Endothelial cell of umbilical vein (primary cell): ENCODE results near the gene MIS18BP1. TPM values are rescaled to one million over a fixed set of nuclear protein-coding genes. Genes with fewer than 3 reads are reported as not detected.

ENCODE experiments used
- BruUV-seq: library from RNA; stranded (reverse); fragments of 400-500 nt; replicated peaks from 2 replicates; lab custom pipeline; 2021; lab: Mats Ljungman, UMichigan
- CTCF ChIA-PET: fragments of 300-600, 350-600 bp; sonication (Branson Sonifier 250); formaldehyde crosslinking; loops from one replicate; lab custom pipeline; 2021; ENCODE audit warnings: antibody characterized with exemption, inconsistent platforms; lab: Charles Lee
- POLR2A ChIA-PET: fragments of 300-600, 350-600 bp; sonication (Branson Sonifier 250); formaldehyde crosslinking; loops from one replicate; lab custom pipeline; 2021; ENCODE audit warnings: antibody characterized with exemption, inconsistent platforms; lab: Charles Lee
- DNase-seq: peaks from one replicate; pipeline ENCODE4 v3.0.0-alpha.2; 2011; ENCODE audit warnings: low read depth, low spot score
- FAIRE-seq: peaks from 2 replicates; lab custom pipeline; 2011; peaks lifted over from hg19 to GRCh38; lab: Jason Lieb, UNC
- H2AFZ ChIP-seq: 2 replicates; pipeline ENCODE4 v1.6.0; 2012; ENCODE audit warnings: low read depth, low read length, control low read depth, inconsistent platforms
- H3K27ac ChIP-seq: 2 replicates; pipeline ENCODE4 v1.5.1; 2011; ENCODE audit warnings: low read depth, mild to moderate bottlenecking, control low read depth, low read length, moderate library complexity; ENCODE audit not compliant: insufficient read depth
- H3K27me3 ChIP-seq, 2 experiments: 2 replicates each; pipeline versions ENCODE4 v1.6.0 to v1.6.1; 2011; ENCODE audit warnings: low read length in 2 of 2, mixed read lengths in 1 of 2; ENCODE audit not compliant: control insufficient read depth in 2 of 2, insufficient read depth in 2 of 2
- H3K36me3 ChIP-seq, 2 experiments: 2 replicates in 1 of 2; 3 replicates in 1 of 2; pipeline ENCODE4 v1.5.1; 2011; ENCODE audit warnings: low read length in 2 of 2, mild to moderate bottlenecking in 1 of 2, moderate library complexity in 1 of 2; ENCODE audit not compliant: control insufficient read depth in 2 of 2, insufficient read depth in 2 of 2; ENCODE audit errors: extremely low read depth in 1 of 2
- H3K4me1 ChIP-seq: 3 replicates; pipeline ENCODE4 v1.5.1; 2011; ENCODE audit warnings: mild to moderate bottlenecking, low read length; ENCODE audit not compliant: control insufficient read depth, insufficient read depth; ENCODE audit errors: extremely low read depth
- H3K4me2 ChIP-seq: 2 replicates; pipeline ENCODE4 v1.6.1; 2011; ENCODE audit warnings: low read length, control low read depth, mixed read lengths; ENCODE audit not compliant: insufficient read depth
- H3K4me3 ChIP-seq, 3 experiments: fragments of 200-600 bp in 1 of 3; sonication (generic), shearing (Covaris generic) in 1 of 3; replicated peaks in 1 of 3; 2 replicates each; pipeline ENCODE4 v1.5.1; 2011 to 2016; ENCODE audit warnings: control low read depth in 3 of 3, low read length in 3 of 3, mild to moderate bottlenecking in 2 of 3, inconsistent platforms in 1 of 3, low read depth in 1 of 3, moderate library complexity in 1 of 3; ENCODE audit not compliant: insufficient read depth in 1 of 3
- H3K79me2 ChIP-seq: 2 replicates; pipeline ENCODE4 v1.6.0; 2012; ENCODE audit warnings: low read length, inconsistent platforms; ENCODE audit not compliant: control insufficient read depth, insufficient read depth
- H3K9ac ChIP-seq: replicated peaks from 2 replicates; pipeline ENCODE3; 2011; ENCODE audit warnings: low read length, control low read depth; ENCODE audit not compliant: insufficient read depth; ENCODE audit errors: extremely low read depth
- H3K9me1 ChIP-seq: replicated peaks from 3 replicates; pipeline ENCODE4 v1.6.0; 2011; ENCODE audit warnings: mild to moderate bottlenecking, low read length; ENCODE audit not compliant: control insufficient read depth, insufficient read depth; ENCODE audit errors: extremely low read depth
- H3K9me3 ChIP-seq: replicated peaks from 2 replicates; pipeline ENCODE4 v1.5.1; 2012; ENCODE audit warnings: low read length, inconsistent platforms; ENCODE audit not compliant: control insufficient read depth, insufficient read depth
- H4K20me1 ChIP-seq: replicated peaks from 2 replicates; pipeline ENCODE3; 2011; ENCODE audit warnings: mild to moderate bottlenecking, low read length; ENCODE audit not compliant: control insufficient read depth, insufficient read depth; ENCODE audit errors: extremely low read depth
- CTCF ChIP-seq, 2 donors: IDR thresholded peaks; 1 replicate in 1 of 2; 2 replicates in 1 of 2; pipeline ENCODE4 v1.5.1; 2011; ENCODE audit warnings: low read length in 2 of 2, mild to moderate bottlenecking in 2 of 2, moderate library complexity in 2 of 2, control low read depth in 1 of 2, inconsistent platforms in 1 of 2, low read depth in 1 of 2; ENCODE audit not compliant: insufficient read depth in 1 of 2; ENCODE audit errors: extremely low read depth in 1 of 2
- EZH2 ChIP-seq: IDR thresholded peaks from 2 replicates; pipeline ENCODE4 v1.6.1; 2012; ENCODE audit warnings: borderline replicate concordance, low read depth, mild to moderate bottlenecking, moderate library complexity, low read length, inconsistent platforms; ENCODE audit not compliant: severe bottlenecking
- FOS ChIP-seq: IDR thresholded peaks from 2 replicates; pipeline ENCODE4 v1.6.1; 2011; ENCODE audit warnings: mild to moderate bottlenecking, low read length, moderate library complexity, borderline replicate concordance; ENCODE audit not compliant: insufficient read depth
- GATA2 ChIP-seq: IDR thresholded peaks from 2 replicates; pipeline ENCODE4 v1.7.0; 2011; ENCODE audit warnings: low read depth, mild to moderate bottlenecking, moderate library complexity, mixed read lengths, low read length; ENCODE audit not compliant: insufficient read length, insufficient read depth
- JUN ChIP-seq: IDR thresholded peaks from 2 replicates; pipeline ENCODE4 v1.6.1; 2011; ENCODE audit warnings: borderline replicate concordance, low read depth; ENCODE audit not compliant: insufficient read length, insufficient read depth
- MAX ChIP-seq: IDR thresholded peaks from 2 replicates; pipeline ENCODE4 v1.6.1; 2011; ENCODE audit not compliant: insufficient read depth, insufficient read length
- MYC ChIP-seq: IDR thresholded peaks from one replicate; pipeline ENCODE4 v1.6.1; 2011; ENCODE audit warnings: mild to moderate bottlenecking, low read depth, low read length
- POLR2A ChIP-seq: IDR thresholded peaks from 2 replicates; pipeline ENCODE4 v1.6.1; 2012; ENCODE audit warnings: low read depth, mild to moderate bottlenecking, control low read depth, low read length
- POLR2AphosphoS5 ChIP-seq: IDR thresholded peaks from 2 replicates; pipeline ENCODE4 v1.6.1; 2012; ENCODE audit warnings: low read depth, mild to moderate bottlenecking, control low read depth, low read length, moderate library complexity; ENCODE audit not compliant: insufficient read depth
- dilution Hi-C: fragments of 300-500 bp; cut with MboI; formaldehyde crosslinking; loops from one replicate; pipeline ENCODE4 v1.15.0; 2019; ENCODE audit warnings: low sequenced_read_pairs; ENCODE audit not compliant: extremely low pct_ligation_motif_present
- intact Hi-C: fragments of 100-400 bp; cut with micrococcal nuclease; formaldehyde crosslinking; loops from one replicate; pipeline ENCODE4 v1.10.0; 2022
- polyA plus RNA-seq, 4 experiments: library from polyadenylated mRNA; depleted of rRNA in 3 of 4; stranded (reverse) in 3 of 4; unstranded in 1 of 4; fragments of >200 nt; gene quantifications; 2 replicates each; pipeline versions ENCODE4 v1.2.1 to v1.2.3, GENCODE V29; 2011 to 2012; ENCODE audit warnings: missing spikeins in 1 of 4
- total RNA-seq: library from RNA; stranded (reverse); gene quantifications from 2 replicates; pipeline ENCODE4 v1.2.3, GENCODE V29; 2021

The MIS18BP1 gene
- total and polyA plus RNA-seq, 2 donors (not counting 3 experiments of a cell fraction or from before 2014, with no cell fraction given): 8.9 to 43.3 TPM

- Histone ChIP-seq H3K4me3 (peak overlapping the region in 1 of 3 experiments; percentile 48), H4K20me1 (no peaks in the 10 kb centered on the region), H3K27me3 (no peaks in the 10 kb centered on the region), H3K9me3 (no peaks in the 10 kb centered on the region), H3K9ac (peak overlapping the region; percentile 71), H2AFZ (no peak overlapping the region), H3K9me1 (no peaks in the 10 kb centered on the region), H3K79me2 (no peaks in the 10 kb centered on the region), H3K36me3 (no peaks in the 10 kb centered on the region), H3K4me2 (peak overlapping the region; percentile 94), H3K4me1 (peaks cover 23% of the 10 kb centered on the region), H3K27ac (peak overlapping the region; percentile 77)
- DNase-seq: peak; percentile 22
- TF ChIP-seq MYC: no peak
- no peak for TF ChIP-seq POLR2AphosphoS5
- TF ChIP-seq POLR2A: no peak
- TF ChIP-seq JUN: no peak
- no peak for TF ChIP-seq EZH2
- no peak for TF ChIP-seq MAX
- no peak for TF ChIP-seq CTCF (IDR thresholded peaks at IDR 0.05; ENCODE audit: extremely low read depth in 1 of 2, insufficient read depth in 1 of 2, low read depth in 1 of 2, low read length in 2 of 2)
- no peak for TF ChIP-seq GATA2
- no peak for TF ChIP-seq FOS
- intact Hi-C loops (loop anchor here (1.0 to 5.0 kb wide), 2 partner anchors 48 to 70 kb away; partner anchors contain the start of genes FKBP3 and MIS18BP1), dilution Hi-C loops (no loop called here)
- POLR2A ChIA-PET: interaction anchor here (0.5 kb wide), 1 partner anchor 53 kb away, joined by 3 read pairs; no protein-coding TSS in a partner anchor
- FAIRE-seq: no peak
- CTCF ChIA-PET: interaction anchor here (1.0 to 1.3 kb wide), 2 partner anchors 51 to 268 kb away, joined by 3 to 4 read pairs; no protein-coding TSS in a partner anchor
- TSS peak; percentile 80 for BruUV-seq
Measured at GRCh38 chr14:45181806-45182205, 71.2 kb downstream of the MIS18BP1 start.
